HG02870 (cell line): Measurements from ENCODE around the gene PDE3B.
"Not testable (repeated sequence)": the region's sequence is repeated elsewhere in the genome, so short reads cannot be mapped to it uniquely, and the experiment has no call there.

Experiments used
- ATAC-seq: cut with Tn5 transposase; IDR thresholded peaks from one replicate; pipeline ENCODE4 v1.9.1; 2021; ENCODE audit warnings: mild to moderate bottlenecking, moderate library complexity; ENCODE audit not compliant: unreplicated experiment

Gene PDE3B

DNA sequence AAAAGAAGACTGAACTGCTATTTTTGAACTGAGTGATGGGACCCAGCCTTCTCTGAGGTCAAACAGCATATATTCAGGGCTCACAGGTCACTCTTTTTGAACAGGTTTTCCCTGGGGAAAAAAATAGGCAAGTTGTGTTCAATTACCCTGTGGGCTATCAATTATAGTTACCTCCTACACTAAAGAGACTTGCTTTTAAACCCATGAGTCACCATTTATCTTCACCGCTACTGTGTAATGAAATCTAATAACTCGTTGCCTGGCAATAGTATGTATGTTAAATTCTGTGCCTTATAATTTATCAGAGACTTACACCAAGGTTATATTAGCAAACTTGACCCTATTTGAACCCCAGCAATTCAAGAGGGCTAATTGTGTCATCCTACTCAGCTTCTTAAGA is 149.9 kb downstream of the PDE3B start:
- ATAC-seq, result no peak

DNA sequence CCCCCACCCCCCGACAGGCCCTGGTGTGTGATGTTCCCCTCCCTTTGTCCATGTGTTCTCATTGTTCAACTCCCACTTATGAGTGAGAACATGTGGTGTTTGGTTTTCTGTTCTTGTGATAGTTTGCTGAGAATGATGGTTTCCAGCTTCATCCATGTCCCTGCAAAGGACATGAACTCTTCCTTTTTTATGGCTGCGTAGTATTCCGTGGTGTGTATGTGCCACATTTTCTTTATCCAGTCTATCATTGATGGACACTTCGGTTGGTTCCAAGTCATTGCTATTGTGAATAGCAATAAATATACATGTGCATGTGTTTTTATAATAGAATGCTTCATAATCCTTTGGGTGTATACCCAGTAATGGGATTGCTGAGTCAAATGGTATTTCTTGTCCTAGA is 152.4 kb downstream of the PDE3B start:
- ATAC-seq, result not testable (repeated sequence)

DNA sequence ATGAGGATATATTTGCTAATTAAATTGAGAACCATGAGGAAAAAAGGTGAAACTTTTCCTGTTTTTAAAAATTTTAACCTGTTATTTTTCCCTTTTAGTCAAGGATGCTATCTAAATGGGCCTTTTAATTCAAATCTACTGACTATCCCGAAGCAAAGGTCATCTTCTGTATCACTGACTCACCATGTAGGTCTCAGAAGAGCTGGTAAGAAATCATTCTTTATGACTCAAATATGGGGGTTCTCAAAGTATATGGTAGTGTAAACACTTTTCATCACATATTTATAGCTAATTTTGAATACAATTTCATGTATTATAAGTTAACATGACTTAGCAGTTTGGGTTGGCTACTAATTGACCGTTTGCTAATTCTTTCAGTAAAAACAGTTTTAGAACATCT is 160.2 kb downstream of the PDE3B start:
- no peak for ATAC-seq

DNA sequence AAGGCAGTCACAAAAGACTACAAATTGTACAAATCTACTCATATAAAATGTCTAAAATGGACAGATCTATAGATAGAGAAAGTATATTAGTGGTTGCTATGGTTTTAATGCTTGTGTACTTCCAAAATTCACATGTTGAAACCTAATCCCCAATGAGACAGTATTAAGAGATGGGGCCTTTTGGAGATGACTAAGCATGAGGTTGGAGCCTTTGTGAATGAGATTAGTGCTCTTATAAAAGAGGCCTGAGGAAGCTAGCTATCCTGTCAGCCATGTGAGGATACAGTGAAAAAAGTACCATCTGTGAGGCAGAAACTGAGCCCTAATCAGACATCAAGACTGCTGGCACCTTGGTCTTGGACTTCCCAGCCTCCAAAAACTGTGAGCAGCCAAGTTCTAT is 165.9 kb downstream of the PDE3B start:
- ATAC-seq, result no peak

DNA sequence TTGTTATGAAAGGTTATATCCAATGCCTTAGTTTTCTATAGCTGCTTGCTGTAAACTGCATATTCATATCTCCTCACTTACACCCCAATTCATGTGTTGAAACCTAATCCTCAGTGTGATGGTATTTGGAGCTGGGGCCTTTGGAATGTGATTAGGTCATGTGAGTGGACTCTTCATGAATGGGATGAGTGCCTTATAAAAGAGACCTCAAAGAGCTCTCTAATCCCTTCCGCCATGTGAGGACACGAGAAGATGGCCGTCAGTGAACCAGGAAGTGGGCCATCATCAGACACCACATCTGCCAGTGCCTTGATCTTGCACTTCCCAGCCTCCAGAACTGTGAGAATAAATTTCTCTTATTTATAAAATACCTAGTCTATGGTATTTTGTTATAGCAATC is 169.2 kb downstream of the PDE3B start:
- ATAC-seq, result no peak

DNA sequence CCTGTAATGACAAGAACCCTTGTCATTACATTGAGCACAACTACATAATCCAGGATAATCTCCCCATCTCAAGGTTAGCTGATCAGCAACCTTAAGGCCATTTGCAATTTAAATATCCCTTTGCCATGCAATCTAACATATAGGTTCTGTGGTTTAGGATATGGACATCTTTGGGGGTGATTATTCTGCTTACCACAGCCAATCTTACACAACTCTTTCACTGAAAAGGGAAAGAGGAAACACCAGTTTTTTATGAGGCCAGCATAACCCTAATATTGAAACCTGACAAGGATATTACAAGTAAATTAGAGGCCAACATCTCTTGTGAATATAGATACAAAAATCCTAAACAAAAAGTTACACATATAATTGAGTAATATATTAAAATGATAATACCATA is 169.9 kb downstream of the PDE3B start:
- no peak for ATAC-seq

DNA sequence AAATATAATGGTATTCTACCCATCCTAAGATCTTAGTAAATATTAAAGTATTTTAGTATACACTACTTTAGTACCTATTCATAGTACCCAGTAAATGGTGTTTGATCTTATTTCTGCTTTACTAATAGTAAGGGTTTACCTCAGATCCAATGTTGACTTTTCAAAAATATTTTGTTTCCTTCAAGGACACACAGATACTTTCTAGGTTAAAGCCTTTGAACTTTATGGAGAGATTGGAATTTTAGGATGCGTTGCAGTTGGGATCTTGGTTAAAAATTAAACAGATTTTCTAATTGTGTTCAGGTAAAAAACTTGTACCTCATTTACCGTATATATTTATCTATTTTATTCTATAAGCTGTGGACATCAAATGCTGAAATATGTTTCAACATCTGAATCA is 175.2 kb downstream of the PDE3B start:
- no peak for ATAC-seq

DNA sequence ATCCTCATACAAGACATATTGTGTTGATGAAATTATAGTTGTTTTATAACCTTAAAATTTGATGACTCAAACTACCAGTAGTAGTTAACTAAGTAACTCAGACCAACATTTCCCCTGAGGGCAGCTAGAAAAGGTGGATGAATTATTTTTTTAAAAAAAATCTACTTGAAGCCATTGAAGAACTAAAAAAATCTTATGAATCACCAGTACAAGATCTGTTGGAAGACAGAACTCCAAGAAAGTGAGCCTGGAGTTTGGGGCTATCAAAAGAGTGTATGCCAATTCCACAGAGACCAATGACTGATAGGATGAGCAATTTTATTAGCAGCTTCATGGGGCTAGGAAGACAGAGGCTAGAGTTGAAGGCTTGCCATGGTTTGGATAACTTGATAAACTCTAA is 176.0 kb downstream of the PDE3B start:
- ATAC-seq, result no peak

DNA sequence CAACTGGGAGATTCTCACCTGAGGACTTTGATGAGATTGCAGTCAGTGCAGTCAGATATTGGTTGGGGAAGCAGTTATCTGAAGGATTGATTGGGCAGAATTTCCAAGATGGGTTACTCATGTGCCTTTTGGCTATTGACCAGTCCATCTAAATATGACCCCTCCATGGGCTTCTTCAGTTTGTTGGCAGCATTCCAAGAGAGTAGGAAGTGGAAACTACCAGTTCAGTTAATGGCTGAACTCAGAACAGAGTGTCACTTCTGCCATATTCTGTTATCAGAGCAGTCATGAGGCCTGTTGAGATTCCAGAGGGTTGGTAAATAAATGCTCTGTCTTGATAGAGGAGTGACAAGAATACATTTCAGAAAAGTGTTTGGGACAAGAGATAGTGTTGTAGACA is 177.4 kb downstream of the PDE3B start:
- no peak for ATAC-seq

DNA sequence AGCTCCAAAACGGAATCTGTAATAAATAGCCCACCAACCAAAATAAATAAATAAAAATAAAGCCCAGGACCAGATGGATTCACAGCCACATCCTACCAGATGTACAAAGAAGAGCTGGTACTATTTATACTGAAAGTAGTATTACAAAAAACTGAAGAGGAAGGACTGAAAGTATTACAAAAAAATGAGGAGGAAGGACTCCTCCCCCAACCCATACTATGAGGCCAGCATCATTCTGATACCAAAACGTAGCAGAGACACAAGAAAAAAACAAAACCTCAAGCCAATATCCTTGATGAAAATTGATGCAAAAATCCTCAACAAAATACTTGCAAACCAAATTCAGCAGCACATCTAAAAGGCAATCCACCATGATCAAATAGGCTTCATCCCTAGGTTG is 183.0 kb downstream of the PDE3B start:
- ATAC-seq, result no peak

DNA sequence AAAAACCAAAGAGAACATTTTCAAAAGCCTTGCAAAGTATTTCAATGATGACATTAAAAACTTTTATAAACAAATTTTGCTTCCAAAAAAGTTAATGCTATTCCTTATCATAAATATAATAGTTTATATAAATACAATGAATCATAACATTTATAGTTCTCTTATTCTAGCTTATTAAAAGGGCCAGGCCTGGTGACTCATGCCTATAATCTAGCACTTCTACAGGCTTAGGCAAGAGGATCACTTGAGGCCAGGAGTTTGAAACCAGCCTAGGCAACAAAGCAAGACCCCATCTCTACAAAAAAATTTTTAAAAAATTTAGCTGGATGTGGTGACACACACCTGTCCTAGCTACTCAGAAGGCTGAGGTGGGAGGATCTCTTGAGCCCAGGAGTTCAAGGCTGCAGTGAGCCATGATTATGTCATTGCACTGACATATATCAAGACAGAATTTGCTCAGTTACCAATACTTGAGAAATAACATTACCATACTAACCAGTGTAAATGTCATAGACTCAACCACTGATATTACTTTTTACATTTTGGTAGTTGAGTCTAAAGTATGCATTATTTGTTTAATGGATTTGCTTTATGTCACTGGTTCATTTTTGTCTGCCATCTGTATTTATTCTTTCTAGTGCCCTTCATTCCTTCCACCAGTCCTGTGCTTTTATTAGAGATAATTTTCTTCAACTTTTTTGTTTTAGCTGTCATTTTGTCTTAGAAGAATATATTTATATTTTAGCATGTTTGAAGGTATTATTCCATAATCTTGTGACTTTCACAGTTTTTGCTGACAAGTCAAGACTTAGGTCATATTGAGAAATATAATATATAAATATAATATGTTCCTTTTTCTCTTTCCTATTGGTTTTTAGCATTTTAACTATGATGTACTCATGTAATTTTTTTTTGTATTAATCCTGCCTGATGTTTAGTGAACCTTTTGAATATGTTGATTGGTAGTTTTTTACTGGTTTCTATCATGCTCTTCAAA is 192.2 kb downstream of the PDE3B start:
- ATAC-seq, result no peak

DNA sequence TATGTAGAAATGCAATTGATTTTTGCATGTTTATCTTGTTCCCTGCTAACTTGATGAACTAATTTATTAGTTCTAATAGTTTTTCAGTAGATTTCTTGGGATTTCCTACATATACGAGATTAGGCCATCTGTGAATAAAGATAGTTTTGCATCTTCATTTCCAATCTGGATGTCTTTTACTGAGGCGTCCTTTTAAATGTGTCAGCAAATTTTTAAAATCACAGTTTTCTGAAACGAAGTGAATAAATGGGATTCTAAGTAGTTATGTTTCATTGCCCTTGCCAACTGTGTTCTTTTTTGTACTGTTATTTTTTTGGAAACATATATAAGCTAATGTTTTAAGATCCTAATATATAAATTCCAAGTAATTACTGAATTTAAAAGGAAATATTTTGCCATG is 198.4 kb downstream of the PDE3B start:
- no peak for ATAC-seq

DNA sequence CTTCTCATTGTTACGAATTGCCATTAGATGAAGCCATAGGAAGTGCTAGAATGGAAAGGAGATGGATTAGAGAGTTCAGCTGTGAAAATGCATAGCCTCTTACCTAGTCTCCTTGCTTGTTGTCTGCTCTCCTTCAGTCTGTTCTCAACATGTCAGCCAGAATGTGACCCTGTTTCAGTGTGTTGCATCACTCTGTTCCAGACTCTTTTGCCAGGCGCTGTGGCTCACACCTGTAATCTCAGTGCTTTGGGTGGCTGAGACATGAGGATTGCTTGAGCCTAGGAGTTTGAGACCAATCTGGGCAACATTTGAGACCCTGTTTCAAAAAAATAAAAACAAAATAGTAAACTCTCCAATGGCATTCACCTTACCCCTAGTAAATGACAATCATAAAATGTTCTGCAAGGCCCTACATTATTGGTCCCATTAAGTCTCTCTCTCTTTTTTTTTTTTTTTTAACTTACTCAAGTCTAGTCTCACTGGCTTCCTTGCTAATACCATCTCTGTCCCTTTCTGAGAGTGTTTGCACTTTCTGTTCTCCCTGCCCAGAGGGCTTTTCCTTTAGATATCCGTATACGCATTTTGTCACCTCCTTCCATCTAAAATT is 209.1 kb downstream of the PDE3B start:
- no peak for ATAC-seq

DNA sequence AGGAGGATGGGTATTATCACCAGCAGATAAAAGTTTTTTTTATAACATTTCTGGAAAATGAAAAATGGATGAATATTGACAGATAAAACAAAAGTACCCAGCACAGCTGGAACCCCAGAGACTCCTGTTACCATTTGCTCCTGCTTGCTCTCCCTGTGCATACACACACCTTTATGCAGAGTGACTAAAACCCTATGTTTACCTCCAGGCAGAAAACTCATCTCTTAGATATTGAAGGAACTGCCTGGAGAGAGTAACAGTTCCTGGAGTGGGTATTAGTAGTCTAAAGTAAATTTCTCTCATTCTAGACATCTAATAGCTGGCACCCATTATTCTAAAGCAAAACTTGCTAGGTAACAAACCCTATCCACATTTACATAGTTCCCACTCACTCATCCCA is 210.5 kb downstream of the PDE3B start:
- no peak for ATAC-seq

DNA sequence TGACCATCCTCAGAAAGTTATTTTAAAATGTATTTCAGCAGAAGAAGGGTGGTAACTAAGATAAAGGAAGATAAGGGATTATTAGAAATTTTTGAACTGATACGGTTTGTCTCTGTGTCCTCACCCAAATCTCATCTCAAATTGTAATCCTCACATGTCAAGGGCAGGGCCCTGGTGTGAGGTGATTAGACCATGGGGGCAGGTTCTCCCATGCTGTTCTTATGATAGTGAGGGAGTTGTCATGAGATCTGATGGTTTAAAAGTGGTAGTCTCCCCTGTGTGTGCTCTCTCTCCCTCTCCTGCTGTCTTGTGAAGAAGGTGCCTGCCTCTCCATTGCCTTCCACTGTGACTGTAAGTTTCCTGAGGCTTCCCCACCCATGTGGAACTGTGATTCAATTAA is 212.3 kb downstream of the PDE3B start:
- no peak for ATAC-seq

DNA sequence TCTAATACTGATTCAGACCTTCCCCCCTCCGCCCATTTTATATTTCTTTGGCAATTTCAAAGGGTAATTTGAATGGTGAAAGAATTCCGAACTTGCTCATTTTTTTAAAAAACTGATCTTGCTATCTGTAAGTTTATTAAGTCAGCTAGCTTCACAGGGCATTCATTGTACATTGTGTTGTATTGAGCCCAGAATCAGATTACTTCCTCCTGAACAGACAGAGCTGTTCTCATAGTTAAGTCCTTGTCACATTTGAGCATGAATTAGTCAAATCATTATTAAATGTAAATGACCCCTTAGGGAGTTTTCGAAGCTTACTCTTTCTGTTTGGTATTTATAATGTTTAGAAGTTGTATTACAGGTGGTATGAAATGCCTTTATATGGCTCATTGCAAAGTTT is 214.0 kb downstream of the PDE3B start:
- ATAC-seq, result no peak

DNA sequence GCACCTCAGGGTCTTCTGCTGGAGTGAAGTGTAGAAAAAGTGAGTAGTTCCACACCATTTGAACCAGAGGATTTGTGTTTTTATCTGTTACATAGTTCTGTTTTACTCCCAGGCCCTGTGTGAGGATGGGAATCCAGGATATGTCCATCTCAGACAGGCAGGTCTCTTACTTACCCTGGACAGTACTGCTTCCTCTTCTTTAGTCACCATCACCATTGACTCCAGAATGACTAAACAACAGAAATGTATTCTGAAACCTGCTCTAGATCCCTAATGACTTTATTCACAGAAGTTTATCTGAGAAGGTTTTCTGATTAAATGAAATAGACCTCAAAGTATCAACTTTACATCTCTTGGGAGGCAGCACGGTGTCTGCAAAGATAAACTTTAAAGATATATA is 214.8 kb downstream of the PDE3B start:
- ATAC-seq, result no peak

DNA sequence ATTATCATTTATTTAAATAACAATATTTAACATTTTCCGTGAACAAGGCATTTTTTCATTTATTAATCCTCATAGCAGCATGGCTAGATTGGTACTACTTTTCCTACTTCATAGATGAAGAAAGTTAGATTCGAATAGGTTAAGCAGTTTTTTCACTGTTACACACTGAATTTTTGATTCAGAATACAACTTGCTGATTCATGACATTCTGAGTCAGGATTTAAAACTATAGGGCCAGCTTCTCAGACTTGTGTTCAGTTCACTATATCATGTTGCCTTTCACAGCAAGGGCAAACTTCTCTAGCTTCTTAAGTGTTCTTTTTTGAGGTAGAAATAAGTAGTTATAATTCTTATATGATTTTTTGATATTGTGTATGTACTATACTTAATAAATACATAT is 216.9 kb downstream of the PDE3B start:
- ATAC-seq, result no peak

DNA sequence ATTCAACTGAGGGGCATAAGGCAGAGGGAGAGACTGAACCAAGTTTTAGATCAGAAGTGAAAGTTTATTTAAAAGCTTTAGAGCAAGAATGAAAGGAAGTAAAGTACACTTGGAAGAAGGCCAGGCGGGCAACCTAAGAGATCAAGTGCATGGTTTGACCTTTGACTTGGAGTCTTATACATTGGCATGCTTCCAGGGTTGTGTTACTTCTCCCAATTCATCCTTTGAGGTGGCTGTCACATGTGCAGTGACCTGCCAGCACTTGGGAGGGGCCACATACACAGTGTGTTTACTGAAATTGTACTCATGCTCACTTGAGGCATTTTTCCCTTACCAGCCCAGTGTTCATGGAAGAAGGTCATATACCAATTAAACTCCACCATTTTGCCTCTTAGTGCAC is 218.1 kb downstream of the PDE3B start:
- ATAC-seq, result no peak

DNA sequence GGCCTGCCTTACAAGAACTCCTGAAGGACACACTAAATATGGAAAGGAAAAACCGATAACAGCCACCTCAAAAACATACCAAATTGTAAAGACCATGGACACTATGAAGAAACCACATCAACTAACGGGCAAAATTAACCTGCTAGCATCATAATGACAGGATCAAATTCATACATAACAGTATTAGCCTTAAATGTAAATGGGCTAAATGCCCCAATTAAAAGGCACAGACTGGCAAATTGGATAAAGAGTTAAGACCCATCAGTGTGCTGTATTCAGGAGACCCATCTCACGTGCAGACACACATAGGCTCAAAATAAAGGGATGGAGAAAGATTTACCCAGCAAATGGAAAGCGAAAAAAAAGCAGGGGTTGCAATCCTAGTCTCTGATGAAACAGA is 220.2 kb downstream of the PDE3B start:
- ATAC-seq, result not testable (repeated sequence)

DNA sequence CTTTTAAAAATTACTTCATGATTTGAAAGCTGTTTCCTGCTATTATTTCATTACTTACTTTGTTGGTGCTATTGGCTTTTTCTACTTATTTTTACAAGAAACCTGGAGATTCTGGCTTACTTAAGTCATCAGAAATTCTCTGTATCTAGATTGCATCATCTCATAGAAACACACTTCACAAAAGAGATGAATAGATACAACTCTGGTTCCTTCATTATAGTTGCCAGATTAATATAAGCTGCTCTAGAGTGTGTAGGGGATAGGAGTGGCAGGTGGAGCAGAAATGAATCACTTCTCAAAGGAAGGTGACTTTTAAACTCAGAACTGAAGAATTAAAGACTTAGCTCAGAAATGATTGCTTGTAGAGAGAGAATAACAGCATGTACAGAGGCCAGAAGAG is 228.4 kb downstream of the PDE3B start:
- ATAC-seq, result no peak

DNA sequence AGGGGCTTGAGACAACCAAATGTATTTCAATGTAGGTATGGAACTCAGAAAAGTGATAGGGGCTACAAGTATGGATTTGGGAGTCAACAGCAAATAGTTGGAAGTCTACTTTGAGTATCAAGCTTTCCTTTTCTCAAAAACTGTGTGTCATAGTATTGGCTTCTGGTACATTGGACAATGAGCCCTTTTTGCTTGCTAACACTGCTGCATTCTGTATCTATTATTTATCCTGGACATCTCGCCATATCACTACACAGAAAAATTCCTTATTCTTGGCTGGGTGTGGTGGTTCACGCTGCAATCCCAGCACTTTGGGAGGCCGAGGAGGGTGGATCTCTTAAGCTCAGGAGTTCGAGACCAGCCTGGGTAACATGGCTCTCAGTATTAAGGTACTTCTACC is 230.0 kb downstream of the PDE3B start:
- no peak for ATAC-seq
